Prostate gland (tissue), 2 donors: Measurements from ENCODE around the gene RPL35.

Experiments
- CTCF ChIP-seq, 4 experiments: fragments of 200-600 bp in 2 of 4; fragments of 450-650 bp in 2 of 4; sonication (generic) in 2 of 4; IDR thresholded peaks; 1 replicate in 3 of 4; 2 replicates in 1 of 4; pipeline ENCODE4 v1.5.1; 2016 to 2019; ENCODE audit warnings: antibody characterized with exemption in 4 of 4, mild to moderate bottlenecking in 2 of 4, moderate library complexity in 2 of 4
- POLR2A ChIP-seq: fragments of 450-650 bp; IDR thresholded peaks from one replicate; pipeline ENCODE4 v1.6.1; 2016; ENCODE audit warnings: antibody characterized with exemption, mild to moderate bottlenecking

DNA sequence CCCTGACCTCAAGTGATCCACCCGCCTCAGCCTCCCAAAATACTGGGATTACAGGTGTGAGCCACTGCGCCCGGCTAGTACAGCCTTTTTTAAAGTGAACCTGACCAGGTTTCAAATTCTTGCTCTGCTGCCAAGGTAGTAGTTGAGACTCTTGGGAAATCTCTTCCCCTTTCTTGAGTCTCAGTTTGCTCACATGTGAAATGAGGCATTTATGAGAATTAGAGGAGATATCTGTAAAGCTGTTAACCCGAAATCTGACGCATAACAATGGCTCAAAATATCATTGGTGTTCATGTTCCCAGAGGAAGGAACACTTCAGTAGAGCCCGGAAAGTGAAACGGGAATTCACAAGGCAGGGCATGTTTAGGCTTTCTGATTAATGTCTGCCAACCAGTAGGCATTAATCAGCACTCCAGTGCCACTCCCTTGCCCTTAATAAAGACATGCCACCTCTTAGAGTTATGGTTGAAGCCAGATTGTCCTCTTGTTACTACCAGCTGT, 1.7 kb upstream of the RPL35 start:
- no peak for TF ChIP-seq CTCF (IDR thresholded peaks at IDR 0.05)
- TF ChIP-seq POLR2A, result peak; percentile 17
